HEK293 (cell line): ENCODE results near the gene GPAM.

ENCODE experiments used
- CTCF ChIA-PET: fragments of 350-600 bp; formaldehyde crosslinking; extraction: SDS; loops from one replicate; lab custom pipeline; 2021; ENCODE audit warnings: antibody characterized with exemption; lab: Yijun Ruan, JAX
- POLR2A ChIA-PET: fragments of 300-600 bp; formaldehyde crosslinking; extraction: SDS; loops from one replicate; lab custom pipeline; 2020; ENCODE audit warnings: antibody characterized with exemption, inconsistent platforms; lab: Yijun Ruan, JAX
- H3K27ac ChIP-seq: fragments of 200-500 bp; sonication (Bioruptor generic); 2 replicates; pipeline ENCODE4 v1.5.1; 2014; ENCODE audit warnings: low read depth, low read length, control low read depth, inconsistent platforms; ENCODE audit errors: extremely low read depth
- H3K36me3 ChIP-seq, 2 experiments: fragments of 200-500 bp in 1 of 2; sonication (Bioruptor generic) in 1 of 2; 1 replicate in 1 of 2; 2 replicates in 1 of 2; pipeline ENCODE4 v1.5.1; 2014 to 2017; ENCODE audit warnings: inconsistent platforms in 2 of 2, low read length in 2 of 2; ENCODE audit not compliant: control insufficient read depth in 2 of 2, insufficient read depth in 1 of 2
- H3K4me1 ChIP-seq: fragments of 200-500 bp; sonication (Bioruptor generic); 2 replicates; pipeline ENCODE4 v1.5.1; 2014; ENCODE audit warnings: mild to moderate bottlenecking, low read length, inconsistent platforms; ENCODE audit not compliant: control insufficient read depth, insufficient read depth
- H3K4me3 ChIP-seq: 2 replicates; pipeline ENCODE4 v1.5.1; 2011; ENCODE audit warnings: low read depth, mild to moderate bottlenecking, control low read depth, low read length, moderate library complexity
- H3K9me3 ChIP-seq: fragments of 200-500 bp; sonication (Bioruptor generic); 2 replicates; pipeline ENCODE4 v1.5.1; 2014; ENCODE audit warnings: low read depth, low read length, inconsistent platforms; ENCODE audit not compliant: control insufficient read depth, insufficient read depth
- AEBP2 ChIP-seq: fragments of 450-650 bp; formaldehyde crosslinking; IDR thresholded peaks from 2 replicates; pipeline ENCODE4 v1.5.1; 2016; ENCODE audit warnings: missing biosample characterization, missing genetic modification characterization, borderline replicate concordance
- GLI4 ChIP-seq: fragments of 450-650 bp; formaldehyde crosslinking; IDR thresholded peaks from 2 replicates; pipeline ENCODE4 v1.5.1; 2016; ENCODE audit warnings: missing biosample characterization, missing genetic modification characterization
- HOXD13 ChIP-seq: sonication (generic); formaldehyde crosslinking; IDR thresholded peaks from 2 replicates; pipeline ENCODE4 v1.8.0; 2022; ENCODE audit warnings: missing genetic modification reagents, borderline replicate concordance
- KLF8 ChIP-seq: fragments of 450-650 bp; formaldehyde crosslinking; IDR thresholded peaks from 2 replicates; pipeline ENCODE4 v1.5.1; 2016; ENCODE audit warnings: missing biosample characterization, missing genetic modification characterization
- MZF1 ChIP-seq: fragments of 450-650 bp; formaldehyde crosslinking; IDR thresholded peaks from 2 replicates; pipeline ENCODE4 v1.5.1; 2017; ENCODE audit warnings: missing biosample characterization, missing genetic modification characterization, borderline replicate concordance
- OVOL3 ChIP-seq: fragments of 450-650 bp; formaldehyde crosslinking; IDR thresholded peaks from 2 replicates; pipeline ENCODE4 v1.5.1; 2016; ENCODE audit warnings: missing biosample characterization, missing genetic modification characterization
- PRDM6 ChIP-seq: fragments of 450-650 bp; formaldehyde crosslinking; IDR thresholded peaks from 2 replicates; pipeline ENCODE4 v1.5.1; 2017; ENCODE audit warnings: missing biosample characterization, missing genetic modification characterization
- SALL2 ChIP-seq: fragments of 450-650 bp; formaldehyde crosslinking; IDR thresholded peaks from 2 replicates; pipeline ENCODE4 v1.5.0; 2017; ENCODE audit warnings: missing biosample characterization, mild to moderate bottlenecking, missing genetic modification characterization, borderline replicate concordance
- TRIM28 ChIP-seq: IDR thresholded peaks from 2 replicates; pipeline ENCODE4 v1.6.1; 2011; ENCODE audit warnings: low read length, control low read depth, borderline replicate concordance
- ZFP69B ChIP-seq: fragments of 450-650 bp; formaldehyde crosslinking; IDR thresholded peaks from 2 replicates; pipeline ENCODE4 v1.5.1; 2016; ENCODE audit warnings: missing biosample characterization, missing genetic modification characterization
- ZNF10 ChIP-seq: fragments of 450-650 bp; formaldehyde crosslinking; IDR thresholded peaks from 2 replicates; pipeline ENCODE4 v1.5.1; 2017; ENCODE audit warnings: missing biosample characterization, missing genetic modification characterization
- ZNF157 ChIP-seq: fragments of 450-650 bp; formaldehyde crosslinking; IDR thresholded peaks from 2 replicates; pipeline ENCODE4 v1.5.1; 2016; ENCODE audit warnings: missing biosample characterization, missing genetic modification characterization
- ZNF26 ChIP-seq: fragments of 450-650 bp; formaldehyde crosslinking; IDR thresholded peaks from 2 replicates; pipeline ENCODE4 v1.5.1; 2016; ENCODE audit warnings: missing biosample characterization, missing genetic modification characterization
- ZNF394 ChIP-seq: fragments of 450-650 bp; formaldehyde crosslinking; IDR thresholded peaks from 2 replicates; pipeline ENCODE4 v1.5.1; 2016; ENCODE audit warnings: missing biosample characterization, missing genetic modification characterization, mild to moderate bottlenecking, moderate library complexity, borderline replicate concordance
- ZNF398 ChIP-seq: fragments of 450-650 bp; formaldehyde crosslinking; IDR thresholded peaks from 2 replicates; pipeline ENCODE4 v1.5.1; 2017; ENCODE audit warnings: missing biosample characterization, missing genetic modification characterization
- ZNF48 ChIP-seq: fragments of 450-650 bp; formaldehyde crosslinking; IDR thresholded peaks from 2 replicates; pipeline ENCODE4 v1.5.1; 2016; ENCODE audit warnings: missing biosample characterization, missing genetic modification characterization
- ZNF513 ChIP-seq: fragments of 450-650 bp; IDR thresholded peaks from 2 replicates; pipeline ENCODE4 v1.5.1; 2018; ENCODE audit warnings: missing biosample characterization, missing genetic modification characterization
- ZNF518A ChIP-seq: fragments of 450-650 bp; formaldehyde crosslinking; conservative IDR thresholded peaks from 2 replicates; pipeline ENCODE4 v1.5.1; 2016; ENCODE audit warnings: low read depth, missing biosample characterization, missing genetic modification characterization
- ZNF585B ChIP-seq: fragments of 450-650 bp; formaldehyde crosslinking; IDR thresholded peaks from 2 replicates; pipeline ENCODE4 v1.5.1; 2016; ENCODE audit warnings: missing biosample characterization, missing genetic modification characterization
- ZNF600 ChIP-seq: fragments of 450-650 bp; formaldehyde crosslinking; IDR thresholded peaks from 2 replicates; pipeline ENCODE4 v1.5.1; 2016; ENCODE audit warnings: missing biosample characterization, missing genetic modification characterization
- ZNF621 ChIP-seq: fragments of 450-650 bp; formaldehyde crosslinking; IDR thresholded peaks from 2 replicates; pipeline ENCODE4 v1.5.1; 2017; ENCODE audit warnings: missing biosample characterization, missing genetic modification characterization
- ZNF670 ChIP-seq: fragments of 450-650 bp; formaldehyde crosslinking; IDR thresholded peaks from 2 replicates; pipeline ENCODE4 v1.5.1; 2016; ENCODE audit warnings: missing biosample characterization, missing genetic modification characterization, low read depth
- ZNF747 ChIP-seq: fragments of 450-650 bp; formaldehyde crosslinking; IDR thresholded peaks from 2 replicates; pipeline ENCODE4 v1.5.1; 2016; ENCODE audit warnings: missing biosample characterization, missing genetic modification characterization
- ZNF791 ChIP-seq: fragments of 450-650 bp; formaldehyde crosslinking; IDR thresholded peaks from 2 replicates; pipeline ENCODE4 v1.5.1; 2016; ENCODE audit warnings: missing biosample characterization, missing genetic modification characterization

The GPAM gene

GRCh38 chr10:112183329-112184051 lies at the start of gene GPAM:
Gene GPAM, minus strand, starts transcription at chr10:112183765. Its CDS starts 1,981 bp downstream, at chr10:112181784.
- no peak within 1 kb of the TSS for H3K27ac ChIP-seq
- H3K4me3 ChIP-seq, result peak within 1 kb of the TSS; percentile 85
- H3K4me1 ChIP-seq, result no peaks in the 10 kb centered on the region
- peaks cover 0 to 25% of the 10 kb centered on the region in 2 experiments for H3K36me3 ChIP-seq
- POLR2A ChIA-PET, result interaction anchor here (0.6 to 1.2 kb wide), 3 partner anchors 11 to 1957 kb away, joined by 3 to 7 read pairs (median 7); no protein-coding TSS in a partner anchor
- no peaks in the 10 kb centered on the region for H3K9me3 ChIP-seq
- CTCF ChIA-PET, result interaction anchor here (0.6 to 1.3 kb wide), 4 partner anchors 13 to 131 kb away, joined by 3 to 8 read pairs (median 3); no protein-coding TSS in a partner anchor
- TF ChIP-seq ZNF513, result no peak
- no peak for TF ChIP-seq ZNF670 (tag by site-specific recombination)
- no peak for TF ChIP-seq ZNF621 (tag by site-specific recombination)
- TF ChIP-seq ZNF26 (tag by site-specific recombination), result no peak
- peak; percentile 57 for TF ChIP-seq ZFP69B (tag by site-specific recombination)
- TF ChIP-seq ZNF518A (tag by site-specific recombination), result 0 out of 2 replicates have a peak, but pooled peaks have one; percentile 19
- no peak for TF ChIP-seq ZNF791 (tag by site-specific recombination)
- no peak for TF ChIP-seq ZNF157 (tag by site-specific recombination)
- TF ChIP-seq AEBP2 (tag by site-specific recombination), result no peak
- TF ChIP-seq TRIM28, result peak; percentile 29; the same call in 1 of the 2 replicates
- no peak for TF ChIP-seq ZNF747
- TF ChIP-seq MZF1 (tag by site-specific recombination), result no peak
- no peak for TF ChIP-seq OVOL3 (tag by site-specific recombination)
- TF ChIP-seq GLI4 (tag by site-specific recombination), result peak; percentile 39; the same call in 1 of the 2 replicates
- TF ChIP-seq ZNF10, result no peak; the same call in 1 of the 2 replicates
- no peak for TF ChIP-seq ZNF48
- no peak for TF ChIP-seq PRDM6 (tag by site-specific recombination)
- TF ChIP-seq ZNF600, result peak; percentile 91
- TF ChIP-seq KLF8 (tag by site-specific recombination), result peak; percentile 63; the same call in 1 of the 2 replicates
- no peak for TF ChIP-seq HOXD13 (CRISPR knock-in tag)
- no peak for TF ChIP-seq ZNF398 (tag by site-specific recombination)
- no peak for TF ChIP-seq ZNF585B
- no peak for TF ChIP-seq ZNF394 (tag by site-specific recombination)
- TF ChIP-seq SALL2 (tag by site-specific recombination), result no peak
